Endothelial cell (in vitro differentiated cells): Measurements from ENCODE around the gene DDIT3. TPM values are rescaled to one million over a fixed set of nuclear protein-coding genes. Genes with fewer than 3 reads are reported as not detected.

Experiments
- DNase-seq: peaks from one replicate; pipeline ENCODE4 v3.0.0; 2021; ENCODE audit warnings: low spot score
- H3K27ac Mint-ChIP-seq: one replicate; pipeline ENCODE4 v1.8.0; 2021; ENCODE audit warnings: mixed read lengths, inconsistent platforms; ENCODE audit not compliant: unreplicated experiment
- H3K27me3 Mint-ChIP-seq: one replicate; pipeline ENCODE4 v1.8.0; 2021; ENCODE audit warnings: mild to moderate bottlenecking, moderate library complexity, mixed read lengths, inconsistent platforms; ENCODE audit not compliant: unreplicated experiment
- H3K36me3 Mint-ChIP-seq: one replicate; pipeline ENCODE4 v1.8.0; 2021; ENCODE audit warnings: mild to moderate bottlenecking, low read depth, mixed read lengths, inconsistent platforms; ENCODE audit not compliant: unreplicated experiment
- H3K4me1 Mint-ChIP-seq: one replicate; pipeline ENCODE4 v1.8.0; 2021; ENCODE audit warnings: mild to moderate bottlenecking, mixed read lengths, inconsistent platforms; ENCODE audit not compliant: unreplicated experiment
- H3K4me3 Mint-ChIP-seq: one replicate; pipeline ENCODE4 v1.8.0; 2021; ENCODE audit warnings: mild to moderate bottlenecking, mixed read lengths, inconsistent platforms; ENCODE audit not compliant: unreplicated experiment
- H3K9me3 Mint-ChIP-seq: one replicate; pipeline ENCODE4 v1.8.0; 2021; ENCODE audit warnings: mixed read lengths, inconsistent platforms; ENCODE audit not compliant: unreplicated experiment
- CTCF ChIP-seq: fragments of 200-600 bp; sonication (generic); IDR thresholded peaks from one replicate; pipeline ENCODE4 v1.5.0; 2021; ENCODE audit warnings: antibody characterized with exemption; ENCODE audit not compliant: unreplicated experiment
- total RNA-seq: library from RNA; stranded (reverse); fragmentation: NEBNext Ultra II Directional; extraction: Animal tissue kit (Norgen Biotek cat#: 25700); gene quantifications from one replicate; pipeline ENCODE4 v1.2.1, GENCODE V29; 2021; ENCODE audit not compliant: unreplicated experiment

The DDIT3 gene
- total RNA-seq, 1 donor from 2014 or later, result 4.2 TPM

DNA sequence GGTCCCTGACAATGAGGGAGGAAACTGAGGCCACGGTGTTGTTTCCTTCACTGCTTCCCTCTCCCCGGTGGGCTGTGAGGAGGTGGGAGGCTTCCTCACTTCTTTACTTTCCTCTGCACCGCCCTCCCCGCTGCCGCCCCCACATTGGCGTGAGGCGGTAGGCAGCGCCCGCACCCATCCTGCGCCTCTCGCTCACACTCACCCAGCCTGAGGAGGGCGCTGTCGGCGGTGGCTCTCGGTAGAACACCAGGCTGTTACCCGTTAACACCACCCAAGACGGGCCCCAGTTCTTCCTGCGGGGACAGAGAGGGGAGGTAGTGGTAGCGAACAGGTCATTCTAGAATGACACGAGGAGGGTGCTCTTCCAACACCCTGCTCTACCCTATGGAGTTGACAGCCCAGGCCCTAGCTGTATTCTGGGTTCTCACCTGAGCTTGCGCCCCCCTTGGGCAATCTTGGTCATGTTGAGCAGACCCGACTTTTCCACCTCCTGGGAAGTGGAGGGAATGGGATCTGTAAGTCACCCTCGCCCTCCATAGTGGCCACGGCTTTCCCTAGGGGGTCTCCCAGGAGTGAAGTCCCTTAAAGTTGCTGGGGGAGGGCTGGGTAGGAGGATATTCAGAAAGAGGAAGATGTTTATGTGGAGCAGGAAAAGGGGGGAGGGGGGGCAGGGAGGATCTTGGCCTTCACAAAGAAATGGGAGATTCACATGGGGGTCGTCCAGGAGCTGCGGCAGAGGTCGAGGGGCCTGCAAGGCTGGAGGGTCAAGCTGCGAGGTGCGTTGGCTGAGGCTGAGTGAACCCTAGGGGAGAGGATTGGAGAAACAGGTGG is 43.9 kb downstream of the DDIT3 start:
- peaks cover 55% of the 10 kb centered on the region for H3K4me1 Mint-ChIP-seq
- peaks cover 33% of the 10 kb centered on the region for H3K36me3 Mint-ChIP-seq
- peak overlapping the region; percentile 91 for H3K4me3 Mint-ChIP-seq
- DNase-seq, result peak; percentile 63
- peaks cover 26% of the 10 kb centered on the region for H3K27me3 Mint-ChIP-seq
- peak overlapping the region; percentile 91 for H3K27ac Mint-ChIP-seq
- H3K9me3 Mint-ChIP-seq, result no peaks in the 10 kb centered on the region
- TF ChIP-seq CTCF, result peak; percentile 37

- Mint-ChIP-seq H3K36me3 (peaks cover 33% of the 10 kb centered on the region), H3K27me3 (peaks cover 26% of the 10 kb centered on the region), H3K4me1 (peaks cover 50% of the 10 kb centered on the region), H3K9me3 (no peaks in the 10 kb centered on the region), H3K4me3 (peak overlapping the region; percentile 90), H3K27ac (no peak overlapping the region)
- TF ChIP-seq CTCF, result no peak
- DNase-seq, result peak; percentile 55
These were observed 44.8 kb downstream of the DDIT3 start for GRCh38 chr12:57475271-57476161.

- peak overlapping the region; percentile 55 for H3K27ac Mint-ChIP-seq
- no peak for TF ChIP-seq CTCF
- DNase-seq, result no peak
- H3K36me3 Mint-ChIP-seq, result peaks cover 33% of the 10 kb centered on the region
- no peaks in the 10 kb centered on the region for H3K9me3 Mint-ChIP-seq
- H3K4me3 Mint-ChIP-seq, result peak overlapping the region; percentile 85
- H3K4me1 Mint-ChIP-seq, result peaks cover 45% of the 10 kb centered on the region
- peaks cover 27% of the 10 kb centered on the region for H3K27me3 Mint-ChIP-seq
These were observed 45.5 kb downstream of the DDIT3 start for GRCh38 chr12:57474862-57475261.

- H3K9me3 Mint-ChIP-seq, result no peaks in the 10 kb centered on the region
- H3K4me3 Mint-ChIP-seq, result peak overlapping the region; percentile 85
- no peak for DNase-seq
- peaks cover 24% of the 10 kb centered on the region for H3K27me3 Mint-ChIP-seq
- H3K4me1 Mint-ChIP-seq, result peaks cover 41% of the 10 kb centered on the region
- H3K36me3 Mint-ChIP-seq, result peaks cover 28% of the 10 kb centered on the region
- peak overlapping the region; percentile 55 for H3K27ac Mint-ChIP-seq
- TF ChIP-seq CTCF, result no peak
These were observed 45.9 kb downstream of the DDIT3 start for GRCh38 chr12:57474430-57474829.
